Hypothalamus (tissue), 51 donors: ENCODE data around the gene OR10A3.

Source experiments
- DNase-seq, 51 donors: peaks; one replicate each; lab custom pipeline; 2025; lab: John Stamatoyannopoulos, UW

OR10A3 gene

DNA sequence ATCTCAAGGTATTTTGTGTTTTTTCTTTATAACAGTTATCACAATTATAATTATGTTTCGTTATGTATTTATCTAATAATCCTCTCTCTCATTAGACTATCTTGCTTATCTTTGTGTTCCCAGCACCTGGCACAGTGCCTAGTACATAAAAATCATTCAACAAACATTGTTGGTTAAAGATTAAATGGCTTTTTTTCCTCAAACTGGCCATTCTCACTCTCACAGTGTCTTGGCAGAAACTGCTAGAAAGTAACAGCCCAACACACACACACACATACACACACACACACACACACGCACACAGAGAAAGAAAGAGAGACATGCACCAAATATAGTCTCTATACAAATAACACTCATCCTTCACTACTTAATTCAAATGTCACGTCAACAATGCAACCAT, 47.3 kb downstream of the OR10A3 start:
- no peak for DNase-seq

DNA sequence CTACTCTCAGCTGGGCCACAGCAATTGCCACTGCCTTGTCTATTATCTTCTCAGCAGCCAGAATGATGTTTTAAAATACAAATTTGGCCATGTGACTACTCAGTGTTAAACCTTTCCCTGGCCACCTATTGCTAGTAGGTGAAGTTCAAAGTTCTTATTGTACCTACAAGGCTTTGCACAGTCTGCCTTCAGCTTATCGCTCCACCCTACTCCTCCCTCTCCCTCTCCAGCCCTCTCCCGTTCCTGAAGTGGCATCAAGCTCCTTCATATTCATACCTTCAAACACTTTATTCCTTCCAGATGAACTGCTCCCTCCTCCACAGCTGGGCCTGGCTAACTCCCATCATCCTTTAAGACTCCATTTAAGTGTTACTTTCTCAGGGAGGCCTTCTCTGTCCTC, 47.7 kb downstream of the OR10A3 start:
- no peak for DNase-seq

GRCh38 chr11:7892840-7893254, 48.7 kb downstream of the OR10A3 start:
- DNase-seq = peak in 4 of 51 donors; percentile 2 to 34 (median 6)

DNA sequence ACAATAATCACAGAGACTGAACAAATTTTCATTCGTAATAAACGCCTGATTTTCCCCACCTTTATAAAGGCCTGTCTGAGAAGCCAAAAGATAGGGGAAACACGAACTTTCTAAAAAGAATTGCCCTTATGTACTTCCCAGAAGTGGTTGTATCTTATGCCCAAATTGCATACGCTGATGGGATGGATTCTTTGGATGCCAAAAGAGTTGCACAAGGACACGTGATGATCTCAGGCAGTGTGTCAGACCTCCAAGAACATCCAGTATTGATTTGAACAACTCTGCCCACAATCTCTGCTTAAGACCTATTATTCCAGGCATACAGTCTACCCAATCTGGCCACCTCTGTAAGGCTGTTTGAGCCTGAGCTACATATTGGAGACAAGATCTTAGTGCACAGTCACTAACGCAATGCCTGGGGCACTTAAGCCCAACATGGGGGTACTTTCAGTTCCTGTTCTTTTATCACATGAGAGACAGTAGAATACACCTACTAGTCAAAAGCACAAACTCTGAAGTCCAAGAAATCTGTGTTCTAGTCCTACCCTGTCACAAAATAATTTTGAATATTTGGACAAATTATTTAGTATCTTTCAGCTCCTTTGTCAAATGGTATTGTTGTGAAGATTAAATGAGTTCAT, 49.3 kb downstream of the OR10A3 start:
- DNase-seq = no peak

DNA sequence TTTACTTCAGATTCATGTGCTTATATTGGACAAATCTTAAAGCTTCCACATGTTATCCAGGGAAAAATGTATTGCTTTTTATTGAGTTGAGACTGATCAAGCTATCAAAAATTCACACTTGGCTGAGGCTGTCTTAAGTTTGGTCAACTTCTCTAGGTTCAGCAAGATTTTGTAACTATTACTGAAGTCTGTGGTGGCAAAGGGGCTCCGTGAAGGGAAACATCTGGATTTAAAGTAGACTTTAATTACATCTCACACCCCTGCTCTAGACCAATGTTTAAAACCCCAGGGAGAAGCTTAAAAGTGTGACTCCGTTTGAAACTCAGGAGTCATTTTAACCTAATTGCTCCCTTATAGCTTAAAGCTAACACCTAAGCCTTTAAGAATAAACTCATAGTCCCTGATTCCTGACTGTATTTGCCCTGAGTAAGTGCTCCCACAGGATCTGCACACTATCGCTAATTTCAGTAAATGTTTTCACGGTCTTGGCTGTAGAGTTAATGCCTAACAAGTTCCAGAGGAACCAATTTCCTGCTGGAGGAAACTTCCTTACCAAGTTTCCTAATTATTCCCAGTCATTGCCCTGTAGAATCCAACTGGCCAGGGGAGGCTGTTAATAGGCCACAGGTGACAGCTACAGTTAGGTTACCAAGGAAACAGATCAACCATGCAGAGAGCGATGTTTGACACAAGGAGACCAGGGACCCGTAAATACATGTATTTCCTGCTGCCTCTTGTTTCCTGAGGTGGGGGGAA, 50.9 kb downstream of the OR10A3 start:
- no peak for DNase-seq

GRCh38 chr11:7889985-7890384, 51.5 kb downstream of the OR10A3 start:
- no peak for DNase-seq
